Activated naive CD4-positive, alpha-beta T cell treated with anti-CD3 and anti-CD28 coated beads, Interleukin-2, amount 50 U/mL, for 72 hours (primary cell): ENCODE measurements around the gene PCYT2. TPM values are rescaled to one million over a fixed set of nuclear protein-coding genes. Genes with fewer than 3 reads are reported as not detected.
"Not testable (repeated sequence)": the region's sequence is repeated elsewhere in the genome, so short reads cannot be mapped to it uniquely, and the experiment has no call there.

Source experiments
- ATAC-seq, 2 donors: fragments of 150-1000 bp; cut with Tn5 transposase; 2 replicates each; pipeline ENCODE4 v1.10.0; 2021; ENCODE audit warnings: mild to moderate bottlenecking in 2 of 2, moderate library complexity in 2 of 2
- DNase-seq, 2 donors: peaks; one replicate each; pipeline ENCODE4 v3.0.0; 2021 to 2022; ENCODE audit warnings: low spot score in 2 of 2
- H3K27ac Mint-ChIP-seq, 2 donors: one replicate each; pipeline ENCODE4 v1.8.0; 2022; ENCODE audit warnings: mild to moderate bottlenecking in 2 of 2, mixed read lengths in 2 of 2
- H3K36me3 Mint-ChIP-seq, 2 donors: one replicate each; pipeline ENCODE4 v1.8.0; 2022; ENCODE audit warnings: mixed read lengths in 2 of 2
- H3K9me3 Mint-ChIP-seq, 2 donors: one replicate each; pipeline ENCODE4 v1.8.0; 2022; ENCODE audit warnings: mixed read lengths in 2 of 2
- total RNA-seq, 2 donors: library from RNA; stranded (reverse); gene quantifications; one replicate each; pipeline ENCODE4 v1.2.3, GENCODE V29; 2022

Gene PCYT2
- total RNA-seq, 2 donors from 2014 or later: 16.4 to 20.1 TPM

- no peak overlapping the region for H3K27ac Mint-ChIP-seq
- no peak for ATAC-seq
Observed at GRCh38 chr17:81922566-81923301, 11.5 kb upstream of the PCYT2 start.

GRCh38 chr17:81921996-81922565, 10.9 kb upstream of the PCYT2 start:
- no peak for ATAC-seq
- DNase-seq: no peak
- Mint-ChIP-seq H3K9me3 (no peaks in the 10 kb centered on the region), H3K27ac (peak overlapping the region in 1 of 2 donors; percentile 7), H3K36me3 (peaks cover 0 to 4% of the 10 kb centered on the region in 2 donors)

More at GRCh38 chr17:81922566-81923301, 11.5 kb upstream of the PCYT2 start:
- H3K9me3 Mint-ChIP-seq: no peaks in the 10 kb centered on the region
- no peak for DNase-seq
- H3K36me3 Mint-ChIP-seq: no peaks in the 10 kb centered on the region

DNA sequence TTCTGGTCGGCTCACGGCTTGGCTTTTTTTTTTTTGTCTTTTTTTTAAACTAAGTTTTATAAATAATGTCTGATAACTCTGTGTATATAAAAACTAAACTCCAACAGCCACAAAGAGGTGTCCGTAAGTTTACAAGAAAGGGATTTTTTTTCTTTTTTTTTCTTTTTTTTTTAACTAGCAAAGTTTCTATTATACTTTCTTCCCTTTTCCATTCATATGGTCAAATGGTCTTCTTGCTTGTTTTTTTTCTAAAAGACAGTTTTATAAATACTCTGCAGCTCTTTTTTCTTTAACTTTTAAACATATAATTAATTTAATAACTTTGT, 10.3 kb upstream of the PCYT2 start:
- no peak for DNase-seq
- Mint-ChIP-seq H3K27ac (no peak overlapping the region), H3K9me3 (no peaks in the 10 kb centered on the region), H3K36me3 (peaks cover 0 to 8% of the 10 kb centered on the region in 2 donors)
- ATAC-seq: no peak

DNA sequence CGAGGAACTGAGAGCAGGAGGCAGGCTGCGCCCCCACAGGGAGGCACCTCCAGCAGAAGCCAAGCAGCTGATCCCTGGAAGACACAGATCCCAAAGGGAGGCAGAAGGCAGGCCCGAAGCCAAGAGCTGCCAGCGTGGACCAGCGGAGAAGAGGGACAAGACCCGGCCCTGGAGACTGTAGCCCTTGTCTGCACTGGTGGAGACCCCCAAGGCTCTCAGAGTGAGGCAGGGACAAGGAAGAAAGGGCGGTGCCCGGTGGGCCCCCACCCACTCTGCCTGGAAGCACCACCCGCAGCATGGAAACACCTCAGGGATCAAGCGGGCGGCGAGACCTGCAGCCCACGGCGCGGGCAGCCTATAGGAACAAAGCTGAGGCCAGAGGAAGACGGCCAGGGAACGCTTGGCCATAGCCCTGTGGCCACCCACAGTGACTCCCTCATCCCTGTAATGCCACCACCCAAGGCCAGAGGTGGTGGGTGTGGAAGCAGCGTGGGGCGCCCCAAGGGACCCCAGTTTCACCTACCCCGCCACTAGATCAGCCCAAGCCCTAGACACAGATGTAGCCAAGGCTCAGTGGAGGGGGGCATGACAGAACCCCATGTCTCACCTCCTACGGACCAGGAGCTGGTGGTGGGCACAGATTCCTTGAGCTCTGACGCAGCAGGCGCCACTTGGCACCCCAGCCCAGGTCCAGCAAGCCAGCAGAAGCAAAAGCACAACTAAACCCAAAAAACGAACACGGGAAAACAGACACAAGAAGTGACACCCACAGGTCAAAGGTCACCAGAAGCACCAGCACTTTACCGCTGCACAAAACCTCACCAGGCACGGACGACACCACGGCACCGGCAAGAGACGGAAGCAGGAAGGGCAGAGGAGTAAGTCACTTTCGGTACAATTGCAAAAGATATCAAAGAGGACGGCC, 9.7 kb upstream of the PCYT2 start:
- ATAC-seq (no peak), DNase-seq (no peak)
- Mint-ChIP-seq H3K36me3 (peaks cover 0 to 8% of the 10 kb centered on the region in 2 donors), H3K27ac (peak overlapping the region in 1 of 2 donors; percentile 9), H3K9me3 (no peaks in the 10 kb centered on the region)

DNA sequence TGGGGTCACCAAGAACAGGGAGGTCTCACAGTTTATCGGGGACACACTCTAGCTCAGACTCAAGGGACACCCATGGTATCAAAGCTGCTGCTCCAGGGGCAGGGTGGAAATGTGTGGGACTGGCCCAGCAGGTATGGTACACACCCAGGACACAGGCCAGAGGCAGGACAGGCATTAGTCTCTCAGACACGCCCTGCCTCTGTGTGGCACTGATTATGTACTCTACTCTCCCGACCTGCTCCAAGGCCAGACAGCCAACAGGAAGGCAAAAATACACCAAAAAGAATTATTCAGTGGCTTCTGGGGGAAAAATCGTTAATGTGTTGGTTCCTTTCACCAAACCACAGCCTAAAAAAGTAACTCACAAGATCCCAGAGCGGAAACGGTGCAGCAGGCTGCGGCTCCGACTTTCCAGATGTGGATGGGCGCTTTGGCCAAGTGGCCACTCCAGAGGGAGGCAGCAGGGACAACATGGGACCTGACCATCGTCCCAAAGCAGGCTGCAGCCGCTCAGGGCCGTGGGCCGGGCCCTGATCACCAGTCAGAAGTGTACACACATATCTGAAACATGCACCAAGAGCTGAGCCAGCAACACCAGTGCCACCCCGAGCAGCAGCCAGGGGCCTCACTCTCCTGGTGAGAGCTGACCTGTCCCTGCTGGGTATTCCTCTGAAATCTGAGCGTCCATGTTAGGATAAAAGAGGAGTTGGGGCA, 7.8 kb upstream of the PCYT2 start:
- Mint-ChIP-seq H3K27ac (peak overlapping the region; percentile 88 to 89), H3K36me3 (peaks cover 0 to 8% of the 10 kb centered on the region in 2 donors), H3K9me3 (no peaks in the 10 kb centered on the region)
- DNase-seq (no peak), ATAC-seq (no peak)

DNA sequence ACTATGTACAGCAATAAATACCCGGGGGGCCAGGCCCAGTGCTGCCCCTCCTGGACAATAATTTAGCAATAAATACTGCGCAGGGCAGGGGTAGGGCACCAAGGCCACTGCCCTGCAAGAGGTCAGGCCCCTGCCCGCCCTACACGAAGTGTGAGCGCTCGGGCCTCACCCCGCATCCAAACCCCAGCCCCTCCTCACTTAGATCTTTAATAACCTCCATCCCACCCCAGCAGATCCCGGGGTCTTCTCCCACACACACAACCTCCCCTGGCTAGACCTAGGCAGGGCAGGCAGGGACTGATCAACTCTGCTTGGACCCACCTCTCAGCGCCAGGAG, 7.1 kb upstream of the PCYT2 start:
- H3K36me3 Mint-ChIP-seq, H3K9me3 Mint-ChIP-seq: not testable (repeated sequence)

DNA sequence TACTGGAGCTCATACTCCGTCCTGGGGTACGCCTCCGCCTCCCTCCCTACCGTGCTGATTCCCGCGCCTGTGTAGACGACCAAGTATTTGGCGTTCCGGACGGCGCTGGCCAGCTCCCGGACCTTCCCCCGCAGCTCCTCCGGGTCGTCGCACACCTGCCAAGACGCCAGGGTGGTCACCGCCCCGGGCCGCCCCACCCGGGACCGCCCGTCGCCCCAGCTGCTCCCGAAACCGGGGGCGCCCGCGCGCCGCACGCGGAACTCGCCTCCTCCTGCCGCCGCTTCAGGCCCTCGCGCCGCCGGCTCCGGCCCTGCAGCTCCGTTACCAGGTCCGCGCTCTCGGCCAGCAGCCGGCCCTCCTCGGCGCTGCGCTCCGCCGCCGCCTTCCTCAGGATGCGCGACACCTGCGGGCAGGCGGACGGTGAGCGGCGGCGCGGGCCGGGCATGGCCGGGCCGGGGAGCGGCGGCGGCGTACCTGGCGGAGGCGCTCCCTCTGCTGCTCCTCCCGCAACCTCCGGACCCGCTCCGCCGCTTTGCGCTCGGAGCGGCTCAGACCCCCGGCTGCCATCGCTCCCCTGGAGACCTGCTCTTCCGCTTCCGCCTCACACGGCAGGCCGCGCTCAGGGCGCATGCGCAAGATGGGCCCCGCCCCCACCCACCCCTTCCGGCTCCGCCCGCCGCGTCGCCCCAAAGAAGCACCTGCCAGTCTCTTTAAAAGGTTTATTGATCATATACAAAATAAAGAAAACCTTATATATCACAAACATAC, 6.5 kb upstream of the PCYT2 start, which contains the start of gene SIRT7:
Gene SIRT7, minus strand, starts transcription at position 612 of the 768 bp plus-strand sequence. Its CDS starts 45 bp downstream, at position 567.
- H3K27ac Mint-ChIP-seq: peak within 1 kb of the TSS; percentile 88 to 93
- ATAC-seq (peak; percentile 88 to 90), DNase-seq (peak; percentile 79 to 84)
- no peaks in the 10 kb centered on the region for H3K9me3 Mint-ChIP-seq
- peaks cover 0 to 8% of the 10 kb centered on the region in 2 donors for H3K36me3 Mint-ChIP-seq

More for the DNA sequence above, 7.1 kb upstream of the PCYT2 start:
- DNase-seq: not testable (repeated sequence)
- peak overlapping the region; percentile 88 to 93 for H3K27ac Mint-ChIP-seq
- ATAC-seq: peak; percentile 48 to 53

GRCh38 chr17:81916234-81917001, 5.2 kb upstream of the PCYT2 start:
- DNase-seq (no peak), ATAC-seq (no peak)
- H3K9me3 Mint-ChIP-seq: no peaks in the 10 kb centered on the region
- H3K27ac Mint-ChIP-seq: peak overlapping the region; percentile 22 to 88
- H3K36me3 Mint-ChIP-seq: peaks cover 0 to 8% of the 10 kb centered on the region in 2 donors

DNA sequence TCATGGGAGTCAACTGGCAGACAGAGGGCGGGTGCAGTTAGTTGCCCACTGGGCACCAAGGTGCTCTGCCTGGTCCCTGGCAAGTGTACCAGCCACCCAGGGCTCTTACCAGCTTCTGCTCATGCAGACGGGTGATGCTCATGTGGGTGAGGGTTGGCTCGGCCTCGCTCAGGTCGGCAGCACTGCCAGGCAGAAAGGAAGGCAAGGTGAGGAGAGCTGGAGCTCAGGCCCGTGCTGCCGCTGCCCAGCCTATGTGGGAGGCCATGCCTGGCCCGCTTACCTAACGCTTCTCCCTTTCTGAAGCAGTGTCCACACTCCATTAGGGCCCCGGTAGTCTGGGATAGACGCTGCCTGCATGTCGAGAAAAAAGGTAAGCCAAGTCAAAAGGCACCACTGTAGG, 4.1 kb upstream of the PCYT2 start:
- peaks cover 0 to 8% of the 10 kb centered on the region in 2 donors for H3K36me3 Mint-ChIP-seq
- DNase-seq: no peak
- peak overlapping the region in 1 of 2 donors; percentile 39 for H3K27ac Mint-ChIP-seq
- no peak for ATAC-seq
- no peaks in the 10 kb centered on the region for H3K9me3 Mint-ChIP-seq

DNA sequence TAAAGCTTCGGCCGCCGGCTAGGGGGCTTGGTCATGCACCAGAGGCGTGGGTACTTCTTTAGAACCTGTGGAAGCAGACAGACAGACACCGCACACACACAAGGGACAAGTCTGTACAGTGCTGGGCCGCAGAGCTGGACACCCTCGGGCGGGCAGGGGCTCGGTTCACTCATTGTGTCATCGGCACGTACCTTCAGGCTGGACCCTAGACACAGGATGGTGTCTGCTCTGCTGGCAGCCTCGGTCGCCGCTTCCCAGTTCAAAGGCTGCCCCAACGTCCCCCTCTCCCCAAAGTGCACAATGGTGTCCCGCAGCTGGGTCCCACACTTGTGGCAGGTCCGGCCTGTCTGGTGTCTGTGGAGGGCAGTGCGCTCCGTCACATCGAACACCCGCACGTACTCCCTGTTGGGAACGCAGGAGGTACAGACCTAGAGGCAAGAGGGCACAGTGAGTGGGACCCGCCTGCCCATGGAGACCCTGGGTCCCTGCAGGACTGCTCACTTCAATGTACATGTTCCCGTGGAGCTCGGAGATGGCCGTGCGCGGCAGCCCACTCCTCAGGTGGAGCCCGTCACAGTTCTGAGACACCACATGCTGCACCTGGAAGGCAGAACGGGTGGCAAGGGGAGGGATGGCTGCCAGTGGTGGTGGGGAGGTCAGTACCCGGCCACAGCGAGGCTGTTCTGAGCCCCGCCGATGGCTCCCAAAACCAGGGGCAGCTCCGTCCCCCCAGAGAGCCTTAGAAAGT, 3.1 kb upstream of the PCYT2 start:
- H3K36me3 Mint-ChIP-seq: peaks cover 0 to 8% of the 10 kb centered on the region in 2 donors

GRCh38 chr17:81913394-81914102, 2.3 kb upstream of the PCYT2 start:
- H3K36me3 Mint-ChIP-seq: peaks cover 0 to 8% of the 10 kb centered on the region in 2 donors
- no peak overlapping the region for H3K27ac Mint-ChIP-seq
- DNase-seq: no peak

More for the DNA sequence above, 3.1 kb upstream of the PCYT2 start:
- Mint-ChIP-seq H3K9me3 (no peaks in the 10 kb centered on the region), H3K27ac (peak overlapping the region in 1 of 2 donors; percentile 39)
- no peak for ATAC-seq
- DNase-seq: no peak

DNA sequence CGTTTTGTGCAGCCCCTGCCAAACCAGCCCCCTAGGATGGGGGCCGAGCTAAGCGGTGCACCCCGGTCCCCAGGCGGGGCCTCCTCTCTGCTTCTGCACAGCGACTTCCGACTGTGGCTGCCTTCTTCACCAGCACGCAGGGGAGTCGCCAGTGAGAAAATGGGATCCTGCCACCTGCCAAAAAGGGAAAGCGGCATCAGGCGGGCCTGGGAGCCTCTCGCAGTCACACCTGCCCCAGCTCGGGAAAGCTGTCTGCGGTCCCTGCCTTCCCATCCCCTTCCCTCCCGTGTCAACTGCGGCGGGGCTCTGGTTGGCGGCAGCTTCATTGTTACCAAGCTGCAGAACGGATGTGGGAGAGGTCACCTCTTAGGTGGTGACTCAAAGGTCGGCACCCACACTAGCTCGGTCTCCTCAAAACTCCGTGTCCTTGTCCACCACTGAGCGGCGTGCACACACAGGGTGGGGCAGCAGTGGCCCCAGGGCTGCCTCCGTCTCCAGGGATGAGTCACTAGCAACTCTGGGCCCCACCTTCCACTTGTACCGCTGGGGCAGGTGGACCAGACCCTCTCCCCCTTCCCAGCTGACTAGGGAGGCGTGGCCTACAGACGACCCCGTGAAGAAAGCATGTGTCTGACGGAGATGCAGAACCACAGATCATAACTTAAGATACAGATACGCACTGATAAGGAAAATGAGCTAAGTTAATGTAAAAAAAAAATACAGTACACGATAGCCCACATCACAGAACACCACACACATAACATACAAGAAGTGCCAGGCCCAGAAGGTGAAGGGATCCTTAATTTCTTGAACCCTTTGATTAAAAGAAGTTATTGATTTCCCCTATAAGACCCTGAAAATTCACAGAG, 1.5 kb upstream of the PCYT2 start:
- no peak for ATAC-seq
- H3K27ac Mint-ChIP-seq: no peak overlapping the region
- DNase-seq: no peak
- peaks cover 0 to 8% of the 10 kb centered on the region in 2 donors for H3K36me3 Mint-ChIP-seq
- H3K9me3 Mint-ChIP-seq: no peaks in the 10 kb centered on the region

More at GRCh38 chr17:81913394-81914102, 2.3 kb upstream of the PCYT2 start:
- H3K9me3 Mint-ChIP-seq: no peaks in the 10 kb centered on the region
- ATAC-seq: no peak

DNA sequence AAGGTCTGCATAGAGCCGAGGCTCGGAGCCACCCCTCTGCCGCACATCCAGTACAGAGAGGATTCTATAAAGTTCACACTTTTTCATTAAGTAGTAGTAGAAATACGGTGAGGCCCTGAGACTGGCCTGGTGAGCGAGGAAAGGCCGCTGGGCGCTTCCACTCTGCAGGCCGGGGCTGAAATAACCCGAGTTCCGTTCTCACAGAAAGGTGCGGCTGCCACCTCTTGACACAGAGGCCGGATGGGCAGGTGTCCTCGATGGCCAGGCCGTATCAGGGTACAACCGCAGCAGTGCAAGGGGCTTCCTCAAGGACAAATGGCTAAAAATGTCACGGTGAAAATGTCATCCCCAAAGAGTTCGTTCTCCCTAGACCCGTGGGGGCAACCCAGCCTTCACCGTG, 770 bp upstream of the PCYT2 start:
- H3K9me3 Mint-ChIP-seq: no peaks in the 10 kb centered on the region
- H3K27ac Mint-ChIP-seq: no peak overlapping the region
- DNase-seq (no peak), ATAC-seq (no peak)
- peaks cover 0 to 3% of the 10 kb centered on the region in 2 donors for H3K36me3 Mint-ChIP-seq
